NCI-H446 (cell line): ENCODE results near the gene MGAT3.
A peak's percentile ranks its signal among the peaks of the same experiment; 100 is the strongest.

ENCODE experiments used
- DNase-seq, 2 experiments: peaks; one replicate each; lab custom pipeline; 2025; lab: John Stamatoyannopoulos, UW

Gene MGAT3

DNA sequence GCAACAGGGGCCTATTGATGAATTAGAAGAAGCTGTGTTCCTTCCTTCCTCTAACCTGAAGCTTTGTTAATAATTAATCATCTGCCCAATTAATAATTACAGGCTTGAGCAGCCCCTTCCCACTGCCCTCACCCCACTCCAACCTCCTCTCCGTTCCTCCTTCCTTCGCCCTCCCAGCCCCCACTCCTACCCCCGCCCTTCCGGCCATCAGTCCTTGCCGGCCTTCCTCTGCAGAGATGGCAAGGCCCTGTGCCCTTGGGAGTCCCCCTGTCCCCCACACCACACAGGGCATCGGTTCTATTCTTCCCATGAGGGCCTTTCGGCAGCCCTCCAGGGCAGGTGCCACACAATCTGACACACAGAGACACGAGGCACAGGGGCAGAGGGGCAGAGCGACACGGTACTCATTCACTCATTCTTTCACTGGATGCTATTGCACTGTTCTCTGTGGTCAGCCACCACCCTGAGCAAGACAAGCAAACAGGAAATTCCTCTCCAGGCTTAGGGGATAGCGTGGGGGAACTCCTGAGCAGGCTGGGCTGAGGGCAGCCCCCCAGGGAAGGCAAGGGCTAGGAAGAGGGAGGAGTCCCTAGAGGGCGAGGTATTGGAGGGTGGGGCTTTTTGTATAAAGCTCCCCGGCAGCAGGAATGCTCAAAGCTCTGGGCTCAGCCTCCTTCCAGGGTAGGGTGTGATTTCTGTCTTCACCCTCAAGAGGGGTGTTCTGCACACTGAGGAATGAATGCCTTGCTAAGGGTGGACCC is 14.7 kb downstream of the MGAT3 start:
- no peak for DNase-seq

DNA sequence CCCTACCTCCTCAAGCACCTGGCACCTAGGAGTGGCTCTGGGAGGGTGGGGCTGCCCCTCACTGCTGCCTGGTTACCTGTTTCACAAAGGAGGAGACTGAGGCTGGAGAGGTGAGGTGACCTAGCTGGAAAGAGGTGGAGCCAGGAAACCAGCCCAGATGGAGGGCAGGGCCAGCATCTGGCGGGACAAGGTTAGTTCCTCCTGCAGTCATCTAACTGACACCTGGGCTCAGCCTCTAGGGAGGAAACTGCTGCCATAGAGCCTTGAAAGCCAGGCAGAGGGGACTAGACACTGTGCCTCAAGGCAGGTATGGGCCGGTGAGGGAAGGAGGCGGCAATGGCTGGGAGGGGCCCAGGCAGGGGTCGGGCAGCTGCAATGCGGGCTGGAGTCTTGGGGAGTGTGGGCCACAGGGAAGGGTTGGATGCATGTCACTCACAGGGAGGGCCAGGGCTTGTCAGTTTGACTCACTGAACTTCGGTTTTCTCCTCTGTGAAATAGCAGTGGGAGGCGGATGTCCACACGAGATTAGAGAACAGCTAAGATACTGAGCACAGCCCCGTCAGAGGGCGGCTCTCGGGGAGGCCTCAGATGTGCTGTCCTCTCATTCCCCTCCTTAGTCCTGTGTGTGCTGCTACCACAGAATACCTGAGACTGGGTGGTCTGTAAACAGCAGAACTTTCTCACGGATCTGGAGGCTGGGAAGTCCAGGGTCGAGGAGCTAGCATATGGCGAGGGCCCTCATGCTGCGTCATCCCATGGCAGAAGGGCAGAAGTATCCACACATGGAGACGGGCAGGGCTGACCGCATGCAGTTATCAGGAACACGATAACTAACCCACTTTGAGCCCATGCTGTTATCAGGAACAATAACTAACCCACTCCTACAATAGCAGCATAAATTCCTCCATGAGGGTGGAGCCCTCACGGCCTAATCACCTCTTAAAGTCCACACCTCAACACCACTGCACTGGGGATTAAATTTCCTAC is 16.1 kb downstream of the MGAT3 start:
- no peak for DNase-seq

DNA sequence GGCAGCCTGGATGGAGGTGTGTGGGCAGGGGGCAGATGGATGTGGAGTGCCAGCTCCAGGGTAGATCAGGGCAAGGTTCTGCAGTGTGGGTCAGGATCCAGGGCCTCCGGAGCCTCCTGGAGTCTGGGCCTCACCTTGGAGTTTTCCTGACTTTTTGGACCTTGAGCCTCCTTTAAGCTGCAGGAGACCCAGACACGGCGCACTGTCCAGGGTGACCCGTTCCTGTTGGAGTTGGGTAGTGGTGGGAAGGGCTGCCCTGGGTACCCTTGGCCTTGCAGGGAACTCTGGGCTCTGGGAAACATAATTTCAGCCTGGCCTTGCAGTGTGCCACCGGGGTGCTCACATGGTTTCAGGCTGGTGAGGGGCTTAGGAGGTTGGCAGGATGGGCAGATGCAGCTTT is 17.0 kb downstream of the MGAT3 start:
- DNase-seq: no peak

DNA sequence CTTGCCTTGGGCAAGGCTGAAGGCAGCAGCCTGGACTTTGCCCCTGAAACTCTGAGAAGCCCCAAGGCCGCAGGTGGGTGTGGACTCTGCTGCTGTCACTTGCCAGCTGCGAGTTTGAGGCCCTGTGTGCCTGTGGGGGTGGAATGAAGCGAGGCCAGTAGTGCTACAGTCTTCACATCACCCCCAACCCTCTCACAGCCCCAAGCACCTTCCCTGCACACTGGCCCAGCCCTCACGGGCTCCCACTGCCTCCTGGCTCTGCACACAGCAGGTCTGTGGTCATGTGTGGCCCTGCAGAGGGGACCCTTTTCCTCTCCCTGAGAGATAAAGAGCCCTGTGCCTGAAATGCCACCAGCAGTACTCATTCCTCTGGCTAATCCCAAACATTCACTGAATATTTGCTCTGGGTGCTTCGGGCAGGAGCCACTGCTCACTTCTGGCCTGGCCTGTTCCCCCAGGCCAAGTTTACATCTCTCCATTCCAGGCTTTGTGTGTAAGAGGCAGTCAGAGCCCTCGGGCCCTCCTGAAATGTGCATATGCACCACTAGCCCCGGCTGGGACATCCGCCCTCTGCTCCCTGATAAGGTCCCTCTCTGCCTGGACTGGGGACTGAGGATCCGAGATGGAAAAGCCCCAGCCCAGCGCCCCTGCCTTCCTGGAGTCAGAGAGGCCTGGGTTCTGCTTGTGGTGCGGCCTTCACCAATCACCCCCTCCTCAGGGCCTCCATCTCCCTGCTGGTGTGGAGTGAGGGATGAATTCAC is 17.7 kb downstream of the MGAT3 start:
- no peak for DNase-seq

DNA sequence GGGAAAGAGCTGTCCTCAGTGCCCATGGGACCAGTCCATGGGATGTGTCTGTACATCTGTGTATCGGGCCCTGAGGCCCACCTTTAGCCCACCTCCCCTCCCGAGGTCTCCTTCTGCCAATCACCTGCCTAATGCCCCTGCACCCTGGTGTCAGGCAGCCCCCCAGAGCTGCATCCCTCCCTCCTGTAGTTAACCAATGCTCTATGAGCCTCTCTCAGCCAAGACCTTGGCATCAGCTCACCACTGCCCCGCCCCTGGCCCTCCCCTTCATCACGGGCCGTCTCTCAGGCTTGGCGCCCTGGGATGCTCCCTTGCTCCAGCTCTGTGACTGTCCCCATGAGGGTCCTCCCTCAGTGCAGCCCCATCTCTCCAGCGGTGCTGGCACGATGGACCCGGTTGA is 18.5 kb downstream of the MGAT3 start:
- DNase-seq: no peak

DNA sequence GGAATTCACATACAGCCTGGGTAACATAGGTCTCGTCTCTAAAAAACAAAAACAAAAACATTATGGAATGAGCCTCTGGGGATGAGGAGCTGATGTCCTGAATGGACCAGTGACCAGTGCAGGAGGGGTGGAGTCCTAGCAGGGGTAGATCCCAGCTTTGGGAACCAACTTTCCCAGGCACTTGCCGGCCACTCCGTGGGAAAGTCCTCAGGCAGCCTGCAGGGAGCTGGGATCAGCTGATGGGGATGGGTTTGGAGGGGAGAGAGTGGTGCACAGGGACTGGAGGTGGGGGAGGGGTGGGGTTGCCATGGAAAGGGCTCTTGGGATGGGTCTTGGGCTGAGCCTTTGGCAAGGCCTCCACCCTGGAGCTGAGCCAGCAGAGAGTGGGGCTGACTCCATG is 19.1 kb downstream of the MGAT3 start:
- peak in 1 of 2 experiments; percentile 17 for DNase-seq

DNA sequence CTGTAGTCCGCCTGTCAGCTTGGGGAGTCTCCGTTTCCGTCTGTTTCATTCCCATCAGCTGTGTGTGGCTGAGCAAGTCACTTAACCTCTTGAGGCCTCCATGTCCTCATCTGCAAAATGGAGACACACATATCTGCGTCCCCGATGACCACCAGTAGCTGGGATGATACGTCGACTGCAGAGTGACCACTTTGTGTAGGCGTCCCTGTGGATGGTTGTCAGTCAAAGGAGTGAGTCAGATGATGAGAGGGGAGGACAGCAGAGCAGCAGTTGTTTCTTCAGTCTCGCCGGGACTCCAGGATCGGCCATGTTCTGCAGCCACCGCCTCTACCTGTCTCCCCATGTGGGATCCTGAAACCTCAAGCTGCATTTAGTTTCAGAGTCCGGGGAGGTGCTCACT is 19.9 kb downstream of the MGAT3 start:
- DNase-seq: no peak

DNA sequence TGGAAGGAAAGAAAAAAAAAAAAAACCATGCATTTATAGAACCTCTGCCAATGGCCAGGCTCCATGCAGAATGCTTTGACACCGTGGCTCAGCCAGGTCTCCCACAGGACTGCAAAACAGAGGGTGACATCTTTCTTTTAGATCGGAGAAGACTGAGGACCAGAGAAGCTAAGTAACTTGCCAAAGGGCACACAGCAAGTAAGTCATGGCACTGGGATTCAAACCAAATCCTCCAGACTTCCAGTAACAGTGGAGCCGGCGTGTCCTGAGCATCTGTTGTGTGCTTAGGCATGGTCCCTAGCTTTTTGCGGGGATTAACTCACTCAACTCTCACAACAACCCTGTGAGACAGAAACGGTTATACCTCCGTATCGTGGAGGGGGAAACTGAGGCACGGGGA is 20.7 kb downstream of the MGAT3 start:
- no peak for DNase-seq

DNA sequence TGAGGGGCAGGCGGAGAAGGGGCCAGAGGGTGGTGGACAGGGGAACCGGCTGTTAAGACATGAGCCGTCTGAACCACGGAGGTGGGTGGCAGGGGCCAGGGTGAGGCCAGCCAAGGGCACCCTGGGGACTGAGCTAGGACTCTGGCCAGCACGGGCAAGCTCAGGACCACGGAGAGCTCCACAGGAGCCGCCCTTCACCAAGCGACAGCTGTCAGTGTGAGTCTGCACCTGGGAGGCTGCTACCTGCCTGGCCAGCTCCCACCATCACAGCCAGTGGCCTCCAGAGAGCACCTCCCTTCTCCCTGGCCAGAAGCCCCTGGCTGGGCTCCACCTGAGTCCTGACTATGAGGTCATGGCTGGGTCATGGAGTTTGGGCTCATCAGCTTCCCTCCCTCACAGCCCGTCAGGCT is 21.6 kb downstream of the MGAT3 start:
- DNase-seq: no peak

DNA sequence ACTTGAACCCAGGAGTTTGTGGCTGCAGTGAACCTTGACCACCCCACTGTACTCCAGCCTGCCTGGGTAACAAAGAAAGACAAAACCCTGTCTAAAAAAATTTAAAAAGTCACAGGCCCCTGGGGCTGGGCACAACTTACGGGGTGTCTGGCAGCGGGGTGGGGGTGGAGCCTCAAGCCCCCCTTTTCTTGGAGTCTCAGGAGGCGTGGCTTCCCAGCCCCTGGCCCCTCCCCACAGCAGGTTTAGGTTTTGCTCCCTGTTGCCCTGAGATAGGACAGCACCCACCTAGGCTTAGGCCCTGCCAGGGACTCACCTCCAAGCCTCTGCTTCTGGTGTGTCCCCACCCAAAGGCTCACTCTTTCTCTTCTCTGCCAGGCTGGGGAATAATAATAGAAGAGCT is 22.4 kb downstream of the MGAT3 start:
- DNase-seq: no peak

DNA sequence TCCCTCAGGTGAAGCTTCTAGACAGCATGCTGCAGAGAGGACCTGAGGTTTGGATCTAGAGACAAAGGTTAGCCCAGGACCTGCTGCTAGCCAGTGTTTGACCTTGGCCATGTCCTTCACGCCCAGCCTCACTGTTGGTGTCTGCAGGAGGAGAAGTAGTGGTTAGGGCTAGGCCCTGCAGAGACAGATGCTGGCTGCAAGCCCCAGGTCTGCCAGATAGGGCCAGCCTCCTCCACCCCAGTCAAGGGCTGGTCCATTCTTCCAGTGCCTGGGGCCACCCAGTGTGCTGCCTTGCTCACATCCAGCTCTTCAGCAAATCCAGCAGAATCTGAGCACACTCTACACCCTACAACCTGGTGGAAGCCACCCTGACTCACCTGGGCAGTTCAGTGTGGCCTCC is 23.7 kb downstream of the MGAT3 start:
- DNase-seq: no peak

DNA sequence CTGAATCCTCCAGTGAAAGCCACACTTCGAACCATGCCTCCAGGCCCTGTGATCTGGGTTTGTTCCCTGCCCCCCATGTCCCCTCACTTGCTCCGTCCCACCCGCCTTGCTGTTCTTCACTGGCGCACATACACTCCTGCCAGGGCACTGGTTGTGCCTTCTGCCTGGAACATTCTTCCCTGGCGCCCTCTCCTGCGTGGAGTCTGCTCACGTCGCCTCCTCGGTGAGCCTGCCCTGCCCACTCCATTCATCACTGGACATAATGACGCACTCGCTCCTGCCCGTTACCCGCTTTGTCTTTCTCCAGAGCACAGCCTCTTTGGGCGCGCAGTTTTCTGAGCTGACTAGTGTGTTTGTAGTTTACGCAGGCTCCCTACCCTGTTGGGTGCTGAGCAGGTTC is 24.2 kb downstream of the MGAT3 start:
- DNase-seq: no peak

DNA sequence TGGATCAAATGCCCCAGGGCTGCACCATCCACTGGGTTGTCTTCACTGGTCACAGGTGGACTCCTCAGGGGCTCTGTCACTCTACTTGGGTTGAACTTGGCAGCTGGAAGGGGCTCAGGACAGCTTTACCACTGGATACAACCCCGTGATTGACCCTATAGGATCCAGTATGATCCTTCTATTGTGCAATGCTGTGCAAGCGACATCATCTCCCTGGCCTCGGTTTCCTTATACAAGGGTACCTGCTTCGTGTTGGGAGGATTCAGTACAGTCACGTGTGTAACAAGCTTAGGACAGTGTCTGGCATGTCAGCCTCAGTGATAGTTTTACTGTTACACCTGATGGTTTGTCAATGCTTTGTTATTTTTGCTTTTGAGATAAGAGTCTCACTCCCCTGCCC is 24.8 kb downstream of the MGAT3 start:
- no peak for DNase-seq

DNA sequence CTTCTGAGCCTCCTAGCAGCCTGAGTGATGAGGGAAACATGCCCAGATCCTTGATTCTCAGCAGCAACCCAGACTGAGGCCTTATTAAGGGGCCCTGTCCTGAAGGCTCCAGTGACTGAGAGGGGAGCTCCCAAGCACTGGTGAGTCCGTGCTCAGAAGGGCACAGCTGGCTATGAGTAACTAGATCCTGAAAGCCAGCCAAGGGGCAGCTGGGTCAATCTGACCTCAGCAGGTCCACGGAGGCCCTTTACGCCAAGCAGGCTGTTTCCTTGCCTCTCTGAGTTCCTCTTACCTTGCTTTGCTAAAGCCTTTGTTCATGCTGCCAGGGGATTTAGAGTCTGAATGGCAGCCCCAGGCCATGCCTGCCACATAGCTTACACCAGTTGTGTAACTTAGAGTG is 26.0 kb downstream of the MGAT3 start:
- DNase-seq: no peak

DNA sequence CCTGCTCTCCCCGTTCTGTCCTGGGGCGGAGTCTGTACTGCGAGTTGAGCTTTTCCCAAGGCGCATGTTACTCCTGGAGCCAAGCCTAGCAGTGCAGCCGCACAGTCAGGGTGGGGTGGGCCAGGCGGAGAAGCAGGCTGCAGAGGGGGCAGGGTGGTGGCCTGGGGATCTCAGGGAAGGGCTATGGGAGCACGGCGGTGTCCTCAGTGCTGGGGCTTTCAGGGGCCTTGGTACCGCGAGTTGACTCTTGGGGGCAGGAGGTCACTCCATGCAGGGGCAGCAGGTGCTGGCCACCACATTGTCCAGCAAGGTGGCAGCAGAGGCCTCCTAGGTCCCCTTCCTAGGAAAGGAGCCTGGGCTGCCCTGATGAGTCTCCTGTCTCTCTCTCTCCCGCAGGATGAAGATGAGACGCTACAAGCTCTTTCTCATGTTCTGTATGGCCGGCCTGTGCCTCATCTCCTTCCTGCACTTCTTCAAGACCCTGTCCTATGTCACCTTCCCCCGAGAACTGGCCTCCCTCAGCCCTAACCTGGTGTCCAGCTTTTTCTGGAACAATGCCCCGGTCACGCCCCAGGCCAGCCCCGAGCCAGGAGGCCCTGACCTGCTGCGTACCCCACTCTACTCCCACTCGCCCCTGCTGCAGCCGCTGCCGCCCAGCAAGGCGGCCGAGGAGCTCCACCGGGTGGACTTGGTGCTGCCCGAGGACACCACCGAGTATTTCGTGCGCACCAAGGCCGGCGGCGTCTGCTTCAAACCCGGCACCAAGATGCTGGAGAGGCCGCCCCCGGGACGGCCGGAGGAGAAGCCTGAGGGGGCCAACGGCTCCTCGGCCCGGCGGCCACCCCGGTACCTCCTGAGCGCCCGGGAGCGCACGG is 30.4 kb downstream of the MGAT3 start:
- no peak for DNase-seq

DNA sequence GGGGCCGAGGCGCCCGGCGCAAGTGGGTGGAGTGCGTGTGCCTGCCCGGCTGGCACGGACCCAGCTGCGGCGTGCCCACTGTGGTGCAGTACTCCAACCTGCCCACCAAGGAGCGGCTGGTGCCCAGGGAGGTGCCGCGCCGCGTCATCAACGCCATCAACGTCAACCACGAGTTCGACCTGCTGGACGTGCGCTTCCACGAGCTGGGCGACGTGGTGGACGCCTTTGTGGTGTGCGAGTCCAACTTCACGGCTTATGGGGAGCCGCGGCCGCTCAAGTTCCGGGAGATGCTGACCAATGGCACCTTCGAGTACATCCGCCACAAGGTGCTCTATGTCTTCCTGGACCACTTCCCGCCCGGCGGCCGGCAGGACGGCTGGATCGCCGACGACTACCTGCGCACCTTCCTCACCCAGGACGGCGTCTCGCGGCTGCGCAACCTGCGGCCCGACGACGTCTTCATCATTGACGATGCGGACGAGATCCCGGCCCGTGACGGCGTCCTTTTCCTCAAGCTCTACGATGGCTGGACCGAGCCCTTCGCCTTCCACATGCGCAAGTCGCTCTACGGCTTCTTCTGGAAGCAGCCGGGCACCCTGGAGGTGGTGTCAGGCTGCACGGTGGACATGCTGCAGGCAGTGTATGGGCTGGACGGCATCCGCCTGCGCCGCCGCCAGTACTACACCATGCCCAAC is 31.2 kb downstream of the MGAT3 start:
- DNase-seq: no peak

DNA sequence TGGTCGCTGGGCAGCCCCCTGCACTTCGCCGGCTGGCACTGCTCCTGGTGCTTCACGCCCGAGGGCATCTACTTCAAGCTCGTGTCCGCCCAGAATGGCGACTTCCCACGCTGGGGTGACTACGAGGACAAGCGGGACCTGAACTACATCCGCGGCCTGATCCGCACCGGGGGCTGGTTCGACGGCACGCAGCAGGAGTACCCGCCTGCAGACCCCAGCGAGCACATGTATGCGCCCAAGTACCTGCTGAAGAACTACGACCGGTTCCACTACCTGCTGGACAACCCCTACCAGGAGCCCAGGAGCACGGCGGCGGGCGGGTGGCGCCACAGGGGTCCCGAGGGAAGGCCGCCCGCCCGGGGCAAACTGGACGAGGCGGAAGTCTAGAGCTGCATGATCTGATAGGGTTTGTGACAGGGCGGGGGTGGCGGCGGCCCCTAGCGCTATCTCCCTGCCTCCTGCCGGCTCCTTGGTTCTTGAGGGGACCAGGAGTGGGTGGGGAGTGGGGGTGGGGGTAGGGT is 31.8 kb downstream of the MGAT3 start:
- DNase-seq: no peak

DNA sequence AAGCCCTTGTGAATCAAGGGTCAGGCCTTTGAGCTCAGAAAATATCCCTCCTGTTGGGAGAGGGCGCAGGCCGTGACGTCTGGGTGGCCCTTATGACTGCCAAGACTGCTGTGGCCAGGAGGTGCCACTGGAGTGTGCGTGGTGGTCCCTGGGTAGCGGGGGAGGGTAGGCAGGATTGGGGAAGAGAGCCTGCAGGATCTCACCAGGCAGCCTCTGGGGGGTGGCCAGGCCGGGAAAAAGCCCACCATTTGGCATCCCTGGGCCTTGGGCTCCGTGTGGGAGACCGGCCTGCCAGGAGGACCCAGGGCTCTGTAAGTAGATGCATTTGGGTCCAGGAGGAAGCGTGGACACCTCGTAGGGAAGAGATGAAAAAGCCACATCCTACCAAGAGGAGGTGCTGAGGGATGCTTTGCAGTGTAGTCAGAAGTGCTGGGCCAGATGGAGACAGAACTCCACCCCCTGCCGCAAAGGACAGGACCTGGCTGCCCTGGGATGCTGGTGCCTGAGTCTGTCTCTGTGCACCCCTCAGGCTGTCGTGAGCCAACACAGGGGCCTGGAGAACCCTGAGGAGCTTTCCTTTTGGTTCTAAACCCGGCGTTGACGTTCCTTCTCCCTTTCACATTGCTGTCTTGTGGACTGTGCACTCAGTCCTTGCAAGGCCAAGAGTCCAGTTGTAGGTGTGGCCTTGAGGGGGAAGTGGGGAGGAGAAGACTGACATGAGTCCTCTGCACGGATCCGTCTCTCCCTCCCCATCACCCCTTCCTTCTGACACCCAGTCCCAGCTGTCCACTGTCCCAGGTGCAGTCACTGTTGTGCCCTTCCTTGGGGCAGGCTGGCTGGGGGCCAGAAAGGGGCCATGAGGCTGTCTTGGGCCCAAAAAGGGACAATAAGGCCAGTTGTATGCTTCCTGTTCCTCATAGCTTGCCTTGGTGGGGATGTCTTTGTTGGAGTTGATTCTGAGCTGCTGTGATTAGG is 32.6 kb downstream of the MGAT3 start:
- no peak for DNase-seq

DNA sequence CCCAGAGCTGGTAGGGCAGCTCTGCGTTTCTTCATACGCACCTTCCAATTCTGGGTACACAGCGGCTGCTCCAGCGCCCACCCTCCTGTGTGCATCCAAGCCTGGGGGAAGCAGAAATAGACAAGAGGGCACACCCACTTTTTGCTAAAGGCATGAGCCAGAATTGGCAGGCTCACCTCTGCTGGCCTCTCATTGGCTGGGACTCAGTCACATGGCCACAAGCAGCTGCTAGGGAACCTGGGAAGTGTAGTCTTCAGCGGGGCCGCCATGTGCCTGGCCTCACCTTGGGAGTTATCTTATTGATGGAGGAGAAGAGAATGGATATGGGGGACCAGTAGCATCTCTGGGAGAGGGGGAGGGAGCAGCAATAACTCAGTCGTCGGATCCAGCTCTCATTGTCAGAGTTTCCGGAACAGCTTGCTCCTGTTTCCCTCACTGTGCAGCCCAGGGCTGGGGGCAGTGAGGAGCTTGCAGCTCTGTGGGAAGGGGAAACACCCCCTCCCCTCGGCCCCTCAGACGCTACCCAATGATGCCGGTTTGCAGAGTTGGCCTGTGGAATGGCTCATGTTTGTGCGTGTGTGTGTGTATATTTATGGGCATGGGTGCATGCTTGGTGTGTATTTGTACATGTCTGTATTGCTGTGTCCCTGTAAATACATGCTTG is 33.5 kb downstream of the MGAT3 start:
- DNase-seq: peak; percentile 15 to 82
